ENCODE measurements around the gene MEF2A. TPM values are rescaled to one million over a fixed set of nuclear protein-coding genes. Genes with fewer than 3 reads are reported as not detected.

MEF2A gene
- total and polyA plus RNA-seq, 9 of the 15 experiments (the other 6 are each of a cell fraction or from before 2014, with no cell fraction given): 1.6 to 18.7 (median 8.7) TPM

DNA sequence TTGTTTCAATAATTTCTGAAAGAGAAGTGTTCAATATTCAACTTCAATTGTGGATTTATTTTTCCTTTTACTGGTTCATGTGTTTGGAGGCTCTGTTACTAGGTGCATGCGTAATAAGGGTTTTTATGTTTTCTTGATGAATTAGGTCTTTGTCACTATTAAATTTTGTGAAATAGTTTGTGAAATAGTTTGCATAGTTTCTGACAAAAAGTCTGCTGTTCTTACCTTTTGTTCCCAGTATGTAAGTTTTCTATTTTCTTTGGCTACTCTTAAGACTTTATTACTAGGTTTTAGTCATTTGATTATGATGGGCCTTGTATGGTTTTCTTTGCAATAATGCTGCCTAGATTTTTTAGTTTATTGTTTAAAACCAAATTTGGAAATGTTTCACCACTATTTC lies 38.0 kb downstream of the MEF2A start:
- Histone ChIP-seq H3K4me1 (replicated peaks in 1 of 2; ENCODE audit: control insufficient read depth in 2 of 2, insufficient read depth in 2 of 2, low read length in 2 of 2) (no peaks in the 10 kb centered on the region), H3K27ac (ENCODE audit: extremely low read depth, low read depth, low read length) (no peak overlapping the region), H3K27me3 (ENCODE audit: control insufficient read depth in 2 of 2, insufficient read depth in 2 of 2, low read length in 2 of 2) (no peaks in the 10 kb centered on the region), H3K36me3 (ENCODE audit: control insufficient read depth, insufficient read depth, low read length) (no peaks in the 10 kb centered on the region), H3K4me3 (no peak overlapping the region), H3K9ac (ENCODE audit: insufficient read depth in 1 of 2, low read depth in 2 of 2, low read length in 2 of 2) (no peak overlapping the region), H4K20me1 (replicated peaks; ENCODE audit: control insufficient read depth, insufficient read depth, low read length) (no peaks in the 10 kb centered on the region), H3K79me2 (ENCODE audit: control insufficient read depth, insufficient read depth, low read length) (no peaks in the 10 kb centered on the region), H3K4me2 (ENCODE audit: insufficient read depth, low read length) (no peak overlapping the region), H3K9me1 (ENCODE audit: control insufficient read depth, insufficient read depth, low read length) (no peaks in the 10 kb centered on the region), H3K9me3 (replicated peaks; ENCODE audit: control insufficient read depth, insufficient read depth, low read depth, low read length) (no peaks in the 10 kb centered on the region), H2AFZ (ENCODE audit: low read depth, low read length) (no peak overlapping the region)
- no peak for FAIRE-seq
- ChIA-PET POLR2A (no interaction called here), CTCF (ENCODE audit: low intra/inter-chr PET ratio) (no interaction called here)
- in situ Hi-C loops (cut with MboI): no loop called here
- no peak for TF ChIP-seq ETS2 (tag; IDR thresholded peaks at IDR 0.05; ENCODE audit: borderline replicate concordance, poor library complexity, severe bottlenecking)
- TF ChIP-seq, protein P1, sequence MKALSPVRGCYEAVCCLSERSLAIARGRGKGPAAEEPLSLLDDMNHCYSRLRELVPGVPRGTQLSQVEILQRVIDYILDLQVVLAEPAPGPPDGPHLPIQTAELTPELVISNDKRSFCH (CRISPR knock-in tag; IDR thresholded peaks at IDR 0.05): no peak
- TF ChIP-seq, protein P1 (tag; IDR thresholded peaks at IDR 0.05): no peak
- intact Hi-C loops (cut with micrococcal nuclease): no loop called here
- no peak for ATAC-seq
- BruUV-seq (replicated peaks): no TSS peak
- 56% methylated on average over 1 of the region's 1 CpG for whole genome bisulfite sequencing (ENCODE audit: insufficient coverage, low coverage, missing lambda C conversion rate)
- DNase-seq (ENCODE audit: extremely low read depth in 1 of 4, low spot score in 3 of 4): no peak

DNA sequence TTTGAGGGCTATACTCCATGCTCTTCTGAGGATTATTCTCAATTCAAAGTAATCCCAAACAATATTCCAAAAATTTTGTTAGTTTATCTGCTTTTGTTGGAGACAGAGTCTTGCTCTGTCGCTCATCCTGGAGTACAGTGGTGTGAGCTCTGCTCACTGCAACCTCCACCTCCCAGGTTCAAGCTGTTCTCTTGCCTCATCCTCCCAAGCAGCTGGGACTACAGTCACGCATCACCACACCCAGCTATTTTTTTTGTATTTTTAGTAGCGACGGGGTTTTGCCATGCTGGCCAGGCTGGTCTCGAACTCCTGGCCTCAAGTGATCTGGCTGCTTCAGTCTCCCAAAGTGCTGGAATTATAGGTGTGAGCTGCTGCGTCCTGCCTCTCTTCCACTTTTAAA lies 39.1 kb downstream of the MEF2A start:
- in situ Hi-C loops (cut with MboI): no loop called here
- ChIA-PET CTCF (ENCODE audit: low intra/inter-chr PET ratio) (no interaction called here), POLR2A (interaction anchor here (0.8 to 1.4 kb wide), 3 partner anchors 9 to 55 kb away, joined by 3 to 4 read pairs (median 3); no protein-coding TSS in a partner anchor)
- BruUV-seq (replicated peaks): no TSS peak
- Histone ChIP-seq H3K27me3 (ENCODE audit: control insufficient read depth in 2 of 2, insufficient read depth in 2 of 2, low read length in 2 of 2) (no peaks in the 10 kb centered on the region), H3K4me1 (replicated peaks in 1 of 2; ENCODE audit: control insufficient read depth in 2 of 2, insufficient read depth in 2 of 2, low read length in 2 of 2) (no peaks in the 10 kb centered on the region), H3K9ac (ENCODE audit: insufficient read depth in 1 of 2, low read depth in 2 of 2, low read length in 2 of 2) (no peak overlapping the region), H3K36me3 (ENCODE audit: control insufficient read depth, insufficient read depth, low read length) (no peaks in the 10 kb centered on the region), H3K9me3 (replicated peaks; ENCODE audit: control insufficient read depth, insufficient read depth, low read depth, low read length) (no peaks in the 10 kb centered on the region), H3K9me1 (ENCODE audit: control insufficient read depth, insufficient read depth, low read length) (no peaks in the 10 kb centered on the region), H4K20me1 (replicated peaks; ENCODE audit: control insufficient read depth, insufficient read depth, low read length) (no peaks in the 10 kb centered on the region), H3K79me2 (ENCODE audit: control insufficient read depth, insufficient read depth, low read length) (no peaks in the 10 kb centered on the region), H3K4me3 (no peak overlapping the region), H3K27ac (ENCODE audit: extremely low read depth, low read depth, low read length) (no peak overlapping the region), H2AFZ (ENCODE audit: low read depth, low read length) (no peak overlapping the region), H3K4me2 (ENCODE audit: insufficient read depth, low read length) (no peak overlapping the region)
- WGBS (ENCODE audit: insufficient coverage, low coverage, missing lambda C conversion rate): 24% methylated on average over 6 of the region's 6 CpGs
- DNase-seq (ENCODE audit: extremely low read depth in 1 of 4, low spot score in 3 of 4) (no peak), FAIRE-seq (no peak), ATAC-seq (no peak)
- TF ChIP-seq KDM5B (IDR thresholded peaks at IDR 0.05; ENCODE audit: insufficient replicate concordance, low read depth, low read length) (no peak), MYBL2 (IDR thresholded peaks at IDR 0.05; ENCODE audit: low read depth) (no peak), MYBL2 (CRISPR knock-in tag; IDR thresholded peaks at IDR 0.05; ENCODE audit: borderline replicate concordance) (no peak), ZNF347 (CRISPR knock-in tag; IDR thresholded peaks at IDR 0.05; ENCODE audit: low read depth) (no peak), GABPB1 (CRISPR knock-in tag; IDR thresholded peaks at IDR 0.05) (no peak), MED1 (CRISPR knock-in tag; IDR thresholded peaks at IDR 0.05; ENCODE audit: borderline replicate concordance) (no peak), HDGF (IDR thresholded peaks at IDR 0.05) (no peak), RAD21 (CRISPR knock-in tag; conservative IDR thresholded peaks at IDR 0.05 in 1 of 2, IDR thresholded peaks at IDR 0.05 in 1 of 2) (no peak), TCF7 (IDR thresholded peaks at IDR 0.05; ENCODE audit: borderline replicate concordance) (no peak), E2F3 (CRISPR knock-in tag; IDR thresholded peaks at IDR 0.05) (no peak), ZNF263 (CRISPR knock-in tag; IDR thresholded peaks at IDR 0.05; ENCODE audit: borderline replicate concordance) (no peak), PHF8 (IDR thresholded peaks at IDR 0.05; ENCODE audit: borderline replicate concordance, low read length) (no peak), FOXJ3 (CRISPR knock-in tag; IDR thresholded peaks at IDR 0.05) (no peak)
- intact Hi-C loops (cut with micrococcal nuclease): no loop called here

Data from K562 (cell line).